Smooth muscle cell (in vitro differentiated cells): ENCODE results near the gene OR51B5. TPM values are rescaled to one million over a fixed set of nuclear protein-coding genes. Genes with fewer than 3 reads are reported as not detected.
"Not testable (repeated sequence)": the region's sequence is repeated elsewhere in the genome, so short reads cannot be mapped to it uniquely, and the experiment has no call there.

Experiments
- DNase-seq: peaks from one replicate; lab custom pipeline; 2025; ENCODE audit not compliant: unreplicated experiment; lab: John Stamatoyannopoulos, UW
- H2AFZ ChIP-seq: fragments of 200-600 bp; sonication (generic); 2 replicates; pipeline ENCODE4 v1.6.0; 2016; ENCODE audit warnings: antibody characterized with exemption, low read depth, mild to moderate bottlenecking
- H3F3A ChIP-seq: fragments of 200-600 bp; sonication (generic); 2 replicates; pipeline ENCODE4 v1.6.0; 2017; ENCODE audit warnings: antibody characterized with exemption, low read depth
- H3K27ac ChIP-seq: fragments of 200-600 bp; sonication (generic); 2 replicates; pipeline ENCODE4 v1.5.1; 2016; ENCODE audit warnings: low read depth, mild to moderate bottlenecking
- H3K27me3 ChIP-seq: fragments of 200-600 bp; sonication (generic); 2 replicates; pipeline ENCODE4 v1.6.1; 2016; ENCODE audit warnings: low read depth, mild to moderate bottlenecking
- H3K36me3 ChIP-seq: fragments of 200-600 bp; sonication (generic); 2 replicates; pipeline ENCODE4 v1.5.1; 2016; ENCODE audit warnings: low read depth
- H3K4me1 ChIP-seq: fragments of 200-600 bp; sonication (generic); 2 replicates; pipeline ENCODE4 v1.5.1; 2016; ENCODE audit warnings: low read depth
- H3K4me2 ChIP-seq: fragments of 200-600 bp; sonication (generic); 2 replicates; pipeline ENCODE4 v1.6.0; 2016; ENCODE audit warnings: mild to moderate bottlenecking
- H3K4me3 ChIP-seq: fragments of 200-600 bp; sonication (generic); 2 replicates; pipeline ENCODE4 v1.5.1; 2016; ENCODE audit warnings: mild to moderate bottlenecking
- H3K79me2 ChIP-seq: fragments of 200-600 bp; sonication (generic); 2 replicates; pipeline ENCODE4 v1.6.0; 2016; ENCODE audit warnings: low read depth, mild to moderate bottlenecking
- H3K9ac ChIP-seq: fragments of 200-600 bp; sonication (generic); 2 replicates; pipeline ENCODE4 v1.6.0; 2016; ENCODE audit warnings: low read depth
- H3K9me3 ChIP-seq: fragments of 200-600 bp; sonication (generic); replicated peaks from 2 replicates; pipeline ENCODE4 v1.5.1; 2016; ENCODE audit warnings: low read depth
- H4K20me1 ChIP-seq: fragments of 200-600 bp; sonication (generic); 2 replicates; pipeline ENCODE4 v1.6.0; 2016; ENCODE audit warnings: low read depth
- WGBS: methylation state at CpG from one replicate; pipeline ENCODE4 v1.1.7; 2016; ENCODE audit warnings: low lambda C conversion rate; 5-methylcytosine and 5-hydroxymethylcytosine counted together
- polyA plus RNA-seq: library from polyadenylated mRNA; unstranded; fragments of >200 nt; fragmentation: Nextera tagmentation; extraction: Ambion mirVana; gene quantifications from 2 replicates; pipeline ENCODE4 v1.2.1, GENCODE V29; 2016
- total RNA-seq: library from RNA; depleted of rRNA; stranded (reverse); fragments of >200 nt; gene quantifications from 2 replicates; pipeline ENCODE4 v1.2.3, GENCODE V29; 2014
- TF ChIP-seq, protein P1 (sequence below): fragments of 200-600 bp; sonication (generic); IDR thresholded peaks from 2 replicates; pipeline ENCODE4 v1.5.1; 2017; ENCODE audit warnings: borderline replicate concordance, mild to moderate bottlenecking, antibody characterized with exemption; ENCODE audit not compliant: insufficient read depth, poor library complexity, severe bottlenecking

The OR51B5 gene
- total and polyA plus RNA-seq, 2 experiments from 2014 or later, result 0.54 TPM; not detected in 1

DNA sequence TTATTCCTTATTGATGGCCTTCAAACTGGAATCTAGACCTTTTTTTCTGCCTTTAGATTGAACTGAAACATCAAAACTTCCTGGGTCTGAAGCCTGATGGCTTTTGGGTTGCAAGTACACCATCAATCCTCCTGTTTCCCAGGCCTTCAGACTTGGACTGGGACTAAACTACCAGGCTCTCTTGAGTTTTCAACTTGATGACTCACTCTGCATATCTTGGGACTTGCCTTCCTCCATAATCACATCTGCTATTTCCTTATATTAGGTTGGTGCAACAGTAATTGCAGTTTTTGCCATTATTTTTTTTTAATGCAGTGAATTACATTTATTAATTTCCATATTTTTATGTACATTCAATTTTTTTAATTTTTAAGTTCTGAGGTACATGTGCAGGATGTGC lies 7.0 kb downstream of the OR51B5 start:
- no peak overlapping the region for H3K4me2 ChIP-seq
- H3K27me3 ChIP-seq, result no peaks in the 10 kb centered on the region
- H3K4me3 ChIP-seq, result no peak overlapping the region
- H3K9me3 ChIP-seq, result no peaks in the 10 kb centered on the region
- no peaks in the 10 kb centered on the region for H4K20me1 ChIP-seq
- TF ChIP-seq, protein P1, sequence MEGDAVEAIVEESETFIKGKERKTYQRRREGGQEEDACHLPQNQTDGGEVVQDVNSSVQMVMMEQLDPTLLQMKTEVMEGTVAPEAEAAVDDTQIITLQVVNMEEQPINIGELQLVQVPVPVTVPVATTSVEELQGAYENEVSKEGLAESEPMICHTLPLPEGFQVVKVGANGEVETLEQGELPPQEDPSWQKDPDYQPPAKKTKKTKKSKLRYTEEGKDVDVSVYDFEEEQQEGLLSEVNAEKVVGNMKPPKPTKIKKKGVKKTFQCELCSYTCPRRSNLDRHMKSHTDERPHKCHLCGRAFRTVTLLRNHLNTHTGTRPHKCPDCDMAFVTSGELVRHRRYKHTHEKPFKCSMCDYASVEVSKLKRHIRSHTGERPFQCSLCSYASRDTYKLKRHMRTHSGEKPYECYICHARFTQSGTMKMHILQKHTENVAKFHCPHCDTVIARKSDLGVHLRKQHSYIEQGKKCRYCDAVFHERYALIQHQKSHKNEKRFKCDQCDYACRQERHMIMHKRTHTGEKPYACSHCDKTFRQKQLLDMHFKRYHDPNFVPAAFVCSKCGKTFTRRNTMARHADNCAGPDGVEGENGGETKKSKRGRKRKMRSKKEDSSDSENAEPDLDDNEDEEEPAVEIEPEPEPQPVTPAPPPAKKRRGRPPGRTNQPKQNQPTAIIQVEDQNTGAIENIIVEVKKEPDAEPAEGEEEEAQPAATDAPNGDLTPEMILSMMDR, result no peak
- H3K27ac ChIP-seq, result no peak overlapping the region
- H3K36me3 ChIP-seq, result no peaks in the 10 kb centered on the region
- H3F3A ChIP-seq, result no peaks in the 10 kb centered on the region
- H3K4me1 ChIP-seq, result no peaks in the 10 kb centered on the region
- H3K9ac ChIP-seq, result no peak overlapping the region
- H3K79me2 ChIP-seq, result no peaks in the 10 kb centered on the region
- H2AFZ ChIP-seq, result no peak overlapping the region
- DNase-seq, result no peak

DNA sequence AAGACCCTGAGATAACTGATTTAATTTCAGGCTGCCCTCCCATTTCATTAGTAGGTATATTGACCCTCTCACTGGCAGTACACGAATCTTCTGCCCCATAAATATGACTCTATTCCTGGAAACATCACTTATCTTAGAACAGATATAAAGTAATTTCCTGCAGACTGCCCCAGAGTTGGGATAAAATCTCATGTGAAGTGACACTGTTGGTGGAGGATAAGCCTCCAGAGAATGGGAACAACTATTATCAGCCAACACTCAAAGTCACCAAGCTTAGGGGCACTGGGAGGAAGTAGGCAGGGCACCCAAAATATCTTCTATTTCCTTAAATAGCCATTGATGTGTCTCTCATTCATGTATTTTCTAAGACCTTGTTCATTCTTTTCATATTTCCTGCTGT lies 8.2 kb downstream of the OR51B5 start:
- 57% methylated on average over 1 of the region's 1 CpG for WGBS

DNA sequence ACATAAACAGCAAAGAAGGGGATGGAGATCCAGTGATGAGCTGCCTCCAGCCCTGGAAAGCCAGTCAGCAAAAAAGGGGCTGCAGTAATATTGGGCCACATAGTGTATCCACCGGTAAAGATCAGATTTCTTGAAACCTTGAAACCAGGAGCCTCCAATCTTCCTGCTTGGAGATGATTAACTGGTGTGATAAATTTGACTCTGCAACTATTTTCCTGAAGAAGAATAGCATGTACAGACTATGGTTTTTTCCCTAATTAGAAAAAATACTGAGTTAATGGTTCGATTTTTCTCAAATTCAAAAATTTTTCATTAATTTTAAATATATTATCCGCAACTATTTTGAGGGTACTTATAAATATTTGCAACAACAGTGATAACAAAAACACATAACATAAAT lies 19.1 kb downstream of the OR51B5 start, which contains the start of gene OR51B2:
Gene OR51B2 (minus strand): TSS at position 101 of the 400 bp plus-strand sequence. CDS start 0 bp downstream, at position 101.
- Histone ChIP-seq H3K36me3 (no peaks in the 10 kb centered on the region), H2AFZ (no peak within 1 kb of the TSS), H3K4me3 (no peak within 1 kb of the TSS), H3K4me1 (no peaks in the 10 kb centered on the region), H3K27ac (no peak within 1 kb of the TSS), H3K9me3 (no peaks in the 10 kb centered on the region), H3K27me3 (no peaks in the 10 kb centered on the region), H4K20me1 (no peaks in the 10 kb centered on the region), H3K79me2 (no peaks in the 10 kb centered on the region), H3K9ac (no peak within 1 kb of the TSS), H3K4me2 (no peak within 1 kb of the TSS), H3F3A (no peaks in the 10 kb centered on the region)
- TF ChIP-seq, protein P1, result no peak
- 63% methylated on average over 3 of the region's 3 CpGs for WGBS
- DNase-seq, result no peak

More for the DNA sequence above, 8.2 kb downstream of the OR51B5 start:
- TF ChIP-seq, protein P1, result no peak
- H3F3A ChIP-seq, result no peaks in the 10 kb centered on the region
- H2AFZ ChIP-seq, result no peak overlapping the region
- H3K79me2 ChIP-seq, result no peaks in the 10 kb centered on the region
- H3K36me3 ChIP-seq, result no peaks in the 10 kb centered on the region
- no peaks in the 10 kb centered on the region for H3K27me3 ChIP-seq
- DNase-seq, result no peak
- no peak overlapping the region for H3K9ac ChIP-seq
- H3K4me2 ChIP-seq, result no peak overlapping the region
- H3K9me3 ChIP-seq, result no peaks in the 10 kb centered on the region
- H3K27ac ChIP-seq, result no peak overlapping the region
- H3K4me3 ChIP-seq, result no peak overlapping the region
- no peaks in the 10 kb centered on the region for H3K4me1 ChIP-seq
- no peaks in the 10 kb centered on the region for H4K20me1 ChIP-seq

DNA sequence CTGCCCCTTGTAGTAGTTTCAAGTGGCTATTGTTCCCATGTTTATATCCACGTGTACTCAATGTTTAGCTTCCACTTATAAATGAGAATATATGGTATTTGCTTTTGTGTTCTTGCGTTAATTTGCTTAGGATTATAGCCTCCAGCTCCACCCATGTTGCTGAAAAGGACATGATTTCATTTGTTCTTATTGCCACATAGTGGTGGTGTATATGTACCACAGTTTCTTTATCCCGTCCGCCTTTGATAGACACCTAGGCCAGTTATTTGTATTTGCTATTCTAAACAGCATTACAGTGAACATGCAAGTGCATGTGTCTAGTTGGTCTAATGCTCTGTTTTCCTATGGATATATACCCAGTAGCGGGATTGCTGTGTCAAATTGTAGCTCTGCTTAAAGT lies 26.0 kb downstream of the OR51B5 start:
- 68% methylated on average over 5 of the region's 5 CpGs for WGBS
- H3F3A ChIP-seq, result no peaks in the 10 kb centered on the region
- H3K4me1 ChIP-seq, result no peaks in the 10 kb centered on the region
- no peak overlapping the region for H3K4me3 ChIP-seq
- H3K27ac ChIP-seq, result no peak overlapping the region
- H3K79me2 ChIP-seq, result no peaks in the 10 kb centered on the region
- H3K27me3 ChIP-seq, result peaks cover 10% of the 10 kb centered on the region
- no peaks in the 10 kb centered on the region for H3K36me3 ChIP-seq
- H3K4me2 ChIP-seq, result no peak overlapping the region
- H3K9me3 ChIP-seq, result no peaks in the 10 kb centered on the region
- H4K20me1 ChIP-seq, result no peaks in the 10 kb centered on the region
- H3K9ac ChIP-seq, result no peak overlapping the region
- TF ChIP-seq, protein P1, result no peak
- no peak overlapping the region for H2AFZ ChIP-seq
- no peak for DNase-seq

DNA sequence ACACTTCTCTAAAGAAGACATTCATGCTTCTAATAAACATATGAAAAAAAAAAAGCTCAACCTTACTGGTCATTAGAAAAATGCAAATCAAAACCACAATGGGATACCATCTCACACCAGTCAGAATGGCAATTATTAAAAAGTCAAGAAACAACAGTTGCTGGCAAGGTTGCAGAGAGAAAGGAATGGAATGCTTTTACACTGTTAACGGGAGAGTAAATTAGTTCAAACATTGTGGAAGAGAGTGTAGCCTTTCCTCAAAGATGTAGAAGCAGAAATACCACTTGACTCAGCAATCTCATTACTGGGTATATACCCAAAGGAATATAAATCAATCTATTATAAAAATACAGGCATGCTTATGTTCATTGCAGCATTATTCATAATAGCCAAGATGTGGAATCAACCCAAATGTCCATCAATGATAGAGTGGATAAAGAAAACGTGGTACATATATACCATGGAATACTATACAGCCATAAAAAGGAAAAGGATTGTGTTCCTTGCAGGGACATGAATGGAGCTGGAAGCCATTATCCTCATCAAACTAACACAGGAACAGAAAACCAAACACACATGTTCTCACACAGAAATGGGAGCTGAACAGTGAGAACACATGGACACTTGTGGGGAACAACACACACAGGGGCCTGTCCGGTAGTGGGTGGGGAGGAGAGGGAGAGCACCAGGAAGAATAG lies 29.8 kb downstream of the OR51B5 start:
- DNase-seq, H4K20me1 ChIP-seq, H3K9me3 ChIP-seq, H3K9ac ChIP-seq, H3F3A ChIP-seq, H3K4me2 ChIP-seq, H2AFZ ChIP-seq, H3K4me1 ChIP-seq, H3K4me3 ChIP-seq, H3K36me3 ChIP-seq, H3K79me2 ChIP-seq, H3K27me3 ChIP-seq, H3K27ac ChIP-seq: not testable (repeated sequence)
- 89% methylated on average over 3 of the region's 3 CpGs for WGBS
